Measurements from ENCODE around the gene CPPED1. TPM values are rescaled to one million over a fixed set of nuclear protein-coding genes. Genes with fewer than 3 reads are reported as not detected.

CPPED1 gene
- total RNA-seq, 1 experiment from 2014 or later: 34.9 TPM

- no peaks in the 10 kb centered on the region for H3K4me1 Mint-ChIP-seq (ENCODE audit: low read depth, unreplicated experiment)
- no peaks in the 10 kb centered on the region for H3K27me3 Mint-ChIP-seq (ENCODE audit: insufficient read depth, unreplicated experiment)
- H3K27me3 ChIP-seq (replicated peaks; ENCODE audit: control insufficient read depth, insufficient read depth, low read length): no peaks in the 10 kb centered on the region
- no peaks in the 10 kb centered on the region for H3K4me1 ChIP-seq
- no peaks in the 10 kb centered on the region for H3K36me3 ChIP-seq (ENCODE audit: control insufficient read depth, insufficient read depth, low read length)
- no peak for DNase-seq
- peaks cover 9% of the 10 kb centered on the region for H3K9me3 Mint-ChIP-seq (ENCODE audit: unreplicated experiment)
- no peak for TF ChIP-seq CTCF (IDR thresholded peaks at IDR 0.05; ENCODE audit: insufficient read depth in 1 of 2, low read depth in 1 of 2, low read length in 1 of 2, severe bottlenecking in 1 of 2, unreplicated experiment in 1 of 2)
- H3K4me3 ChIP-seq (ENCODE audit: low read depth, low read length): no peak overlapping the region
- ChIA-PET POLR2A (no interaction called here), CTCF (no interaction called here)
- H3K36me3 Mint-ChIP-seq (ENCODE audit: insufficient read depth, unreplicated experiment): no peaks in the 10 kb centered on the region
- H3K4me3 Mint-ChIP-seq (ENCODE audit: unreplicated experiment): no peak overlapping the region
- intact Hi-C loops (cut with micrococcal nuclease; ENCODE audit: unreplicated experiment): no loop called here
- no peak overlapping the region for H3K27ac Mint-ChIP-seq (ENCODE audit: unreplicated experiment)
- no peaks in the 10 kb centered on the region for H3K9me3 ChIP-seq
- no TSS peak for BruUV-seq (replicated peaks)
Observed at GRCh38 chr16:12643034-12643455, 160.6 kb downstream of the CPPED1 start.

- DNase-seq: no peak
- Mint-ChIP-seq H3K4me1 (ENCODE audit: low read depth, unreplicated experiment) (no peaks in the 10 kb centered on the region), H3K4me3 (ENCODE audit: unreplicated experiment) (no peak overlapping the region), H3K9me3 (ENCODE audit: unreplicated experiment) (peaks cover 9% of the 10 kb centered on the region), H3K27ac (ENCODE audit: unreplicated experiment) (no peak overlapping the region), H3K27me3 (ENCODE audit: insufficient read depth, unreplicated experiment) (no peaks in the 10 kb centered on the region), H3K36me3 (ENCODE audit: insufficient read depth, unreplicated experiment) (no peaks in the 10 kb centered on the region)
- Histone ChIP-seq H3K27me3 (replicated peaks; ENCODE audit: control insufficient read depth, insufficient read depth, low read length) (no peaks in the 10 kb centered on the region), H3K4me1 (no peaks in the 10 kb centered on the region), H3K4me3 (ENCODE audit: low read depth, low read length) (no peak overlapping the region), H3K36me3 (ENCODE audit: control insufficient read depth, insufficient read depth, low read length) (no peaks in the 10 kb centered on the region), H3K9me3 (no peaks in the 10 kb centered on the region)
- no TSS peak for BruUV-seq (replicated peaks)
- ChIA-PET POLR2A (no interaction called here), CTCF (no interaction called here)
- no peak for TF ChIP-seq CTCF (IDR thresholded peaks at IDR 0.05; ENCODE audit: insufficient read depth in 1 of 2, low read depth in 1 of 2, low read length in 1 of 2, severe bottlenecking in 1 of 2, unreplicated experiment in 1 of 2)
- intact Hi-C loops (cut with micrococcal nuclease; ENCODE audit: unreplicated experiment): no loop called here
Observed at GRCh38 chr16:12639044-12639443, 164.6 kb downstream of the CPPED1 start.

GRCh38 chr16:12637002-12637401 is 166.7 kb downstream of the CPPED1 start:
- intact Hi-C loops (cut with micrococcal nuclease; ENCODE audit: unreplicated experiment): no loop called here
- POLR2A ChIA-PET: no interaction called here
- no peaks in the 10 kb centered on the region for H3K36me3 ChIP-seq (ENCODE audit: control insufficient read depth, insufficient read depth, low read length)
- no peaks in the 10 kb centered on the region for H3K27me3 ChIP-seq (replicated peaks; ENCODE audit: control insufficient read depth, insufficient read depth, low read length)
- no peak overlapping the region for H3K4me3 ChIP-seq (ENCODE audit: low read depth, low read length)
- no TSS peak for BruUV-seq (replicated peaks)
- H3K27me3 Mint-ChIP-seq (ENCODE audit: insufficient read depth, unreplicated experiment): no peaks in the 10 kb centered on the region
- no peaks in the 10 kb centered on the region for H3K9me3 ChIP-seq
- CTCF ChIA-PET: no interaction called here
- no peak for DNase-seq
- no peaks in the 10 kb centered on the region for H3K4me1 ChIP-seq
- no peak overlapping the region for H3K4me3 Mint-ChIP-seq (ENCODE audit: unreplicated experiment)
- H3K9me3 Mint-ChIP-seq (ENCODE audit: unreplicated experiment): peaks cover 9% of the 10 kb centered on the region
- TF ChIP-seq CTCF (IDR thresholded peaks at IDR 0.05; ENCODE audit: insufficient read depth in 1 of 2, low read depth in 1 of 2, low read length in 1 of 2, severe bottlenecking in 1 of 2, unreplicated experiment in 1 of 2): no peak
- no peak overlapping the region for H3K27ac Mint-ChIP-seq (ENCODE audit: unreplicated experiment)
- H3K4me1 Mint-ChIP-seq (ENCODE audit: low read depth, unreplicated experiment): no peaks in the 10 kb centered on the region
- no peaks in the 10 kb centered on the region for H3K36me3 Mint-ChIP-seq (ENCODE audit: insufficient read depth, unreplicated experiment)
